HG02981 (cell line): ENCODE data around the gene POLR2F.

Experiments used
- ATAC-seq: cut with Tn5 transposase; IDR thresholded peaks from one replicate; pipeline ENCODE4 v1.9.1; 2021; ENCODE audit warnings: mild to moderate bottlenecking, moderate library complexity; ENCODE audit not compliant: unreplicated experiment

Gene POLR2F

DNA sequence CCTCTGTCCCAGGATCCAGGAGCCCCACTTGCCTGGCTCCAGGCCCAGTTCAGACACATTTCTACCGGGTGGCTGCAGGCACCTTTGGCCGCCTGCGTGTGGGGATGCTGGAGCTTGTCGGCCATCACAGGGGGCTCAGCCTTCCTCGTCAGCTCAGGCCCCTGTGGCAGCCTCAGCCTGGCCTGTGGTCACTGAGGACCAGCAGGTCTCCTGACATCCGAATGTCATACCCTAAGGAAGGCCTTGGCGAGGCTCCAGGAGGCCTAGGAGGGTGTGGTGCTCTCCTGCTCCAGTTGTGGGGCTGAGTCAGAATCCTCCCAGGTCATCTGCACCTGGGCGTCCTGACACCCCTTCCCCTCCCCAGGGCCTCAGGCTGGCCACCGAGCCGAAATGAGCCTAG is 45.7 kb downstream of the POLR2F start:
- ATAC-seq: no peak

DNA sequence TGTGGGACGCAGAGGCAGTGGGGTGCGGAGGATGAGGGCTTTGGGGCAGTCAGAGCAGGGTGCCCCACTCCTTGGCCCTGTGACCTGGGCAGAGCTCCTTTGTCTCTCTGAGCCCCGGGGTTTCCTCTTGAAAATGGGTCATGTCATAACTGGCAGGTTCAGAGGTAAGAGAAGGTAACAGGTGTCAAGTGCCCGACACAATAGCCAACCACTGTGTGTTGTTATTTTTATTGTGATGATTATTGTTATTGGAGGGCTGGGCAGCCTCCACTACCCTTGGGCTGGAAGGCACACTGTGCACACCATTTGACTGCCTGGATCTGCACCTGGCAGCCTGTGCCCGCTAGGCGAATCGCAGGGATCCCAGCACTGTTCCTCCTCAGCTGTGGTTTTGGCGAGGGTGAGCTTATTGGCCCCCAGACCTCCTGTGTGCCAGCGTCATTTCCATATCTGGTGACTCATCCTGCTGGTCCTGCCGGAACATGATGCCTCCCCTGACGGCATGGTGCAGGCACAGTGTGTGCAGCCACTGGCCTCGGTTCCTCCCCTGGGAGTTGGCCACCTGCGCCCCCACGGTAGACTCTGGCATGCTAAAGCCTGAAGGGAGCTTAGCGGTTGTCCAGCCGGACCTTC is 46.3 kb downstream of the POLR2F start:
- ATAC-seq: no peak

DNA sequence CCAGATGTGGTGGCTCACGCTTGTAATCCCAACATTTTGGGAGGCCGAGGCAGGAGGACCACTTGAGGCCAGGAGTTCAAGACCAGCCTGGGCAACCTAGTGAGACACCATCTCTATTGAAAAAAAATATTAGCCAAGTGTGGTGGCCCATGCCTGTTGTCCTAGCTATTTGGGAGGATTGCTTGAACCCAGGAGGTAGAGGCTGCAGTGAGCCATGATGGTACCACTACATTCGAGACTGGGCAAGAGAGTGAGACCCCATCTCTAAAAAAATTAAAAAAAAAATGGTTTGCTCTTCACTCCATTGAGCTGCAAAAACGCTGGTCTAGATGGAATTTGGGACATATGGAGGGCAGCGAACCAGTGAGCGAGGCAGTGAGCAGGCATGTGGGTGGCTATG is 52.4 kb downstream of the POLR2F start:
- no peak for ATAC-seq

DNA sequence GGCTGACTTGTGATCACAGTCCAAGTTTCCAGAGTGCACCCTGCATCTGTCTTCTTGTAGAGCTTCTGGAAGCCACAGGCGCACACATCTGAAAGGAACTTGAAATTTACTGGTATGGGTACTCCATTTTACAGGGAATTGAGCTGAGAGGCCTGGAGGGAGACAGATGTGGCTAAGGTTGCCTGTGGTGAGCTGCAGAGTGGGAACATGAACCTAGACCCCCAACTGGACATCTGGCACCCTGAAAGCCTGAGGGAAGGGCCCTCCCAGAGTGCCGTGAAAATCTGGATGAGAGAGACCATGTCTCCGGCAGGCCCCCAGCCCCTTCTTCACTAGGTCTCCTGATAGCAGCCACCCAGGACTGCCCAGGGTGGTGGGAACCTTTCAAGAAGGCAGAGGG is 53.4 kb downstream of the POLR2F start:
- no peak for ATAC-seq

DNA sequence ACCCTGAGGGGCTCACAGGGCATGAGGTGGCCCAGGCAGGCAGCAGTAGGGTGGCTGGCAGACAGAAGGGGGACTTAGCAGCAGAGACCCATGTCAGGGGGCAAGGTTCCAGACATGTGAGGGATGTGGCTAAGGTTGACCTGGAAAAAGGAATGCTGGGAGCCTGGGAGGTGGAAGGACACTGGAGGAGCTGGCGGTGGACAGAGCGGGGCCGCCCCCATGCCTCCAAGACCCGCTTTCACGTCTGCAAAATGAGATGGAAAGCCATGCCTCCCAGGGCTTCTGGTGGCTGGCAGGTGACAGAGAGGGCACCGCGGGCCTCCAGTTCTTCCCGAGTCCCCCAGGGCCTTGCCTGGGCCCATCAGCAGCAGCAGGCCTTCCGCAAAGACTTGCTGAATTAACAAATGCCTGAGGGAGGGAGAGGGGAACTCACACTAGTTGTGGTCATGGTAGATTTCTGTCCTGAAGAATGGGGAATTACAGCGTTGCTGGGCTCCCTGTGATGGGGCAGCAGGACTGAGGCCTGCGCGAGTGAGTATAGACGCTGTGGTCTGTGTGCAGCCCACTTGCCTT is 53.9 kb downstream of the POLR2F start:
- ATAC-seq: no peak

DNA sequence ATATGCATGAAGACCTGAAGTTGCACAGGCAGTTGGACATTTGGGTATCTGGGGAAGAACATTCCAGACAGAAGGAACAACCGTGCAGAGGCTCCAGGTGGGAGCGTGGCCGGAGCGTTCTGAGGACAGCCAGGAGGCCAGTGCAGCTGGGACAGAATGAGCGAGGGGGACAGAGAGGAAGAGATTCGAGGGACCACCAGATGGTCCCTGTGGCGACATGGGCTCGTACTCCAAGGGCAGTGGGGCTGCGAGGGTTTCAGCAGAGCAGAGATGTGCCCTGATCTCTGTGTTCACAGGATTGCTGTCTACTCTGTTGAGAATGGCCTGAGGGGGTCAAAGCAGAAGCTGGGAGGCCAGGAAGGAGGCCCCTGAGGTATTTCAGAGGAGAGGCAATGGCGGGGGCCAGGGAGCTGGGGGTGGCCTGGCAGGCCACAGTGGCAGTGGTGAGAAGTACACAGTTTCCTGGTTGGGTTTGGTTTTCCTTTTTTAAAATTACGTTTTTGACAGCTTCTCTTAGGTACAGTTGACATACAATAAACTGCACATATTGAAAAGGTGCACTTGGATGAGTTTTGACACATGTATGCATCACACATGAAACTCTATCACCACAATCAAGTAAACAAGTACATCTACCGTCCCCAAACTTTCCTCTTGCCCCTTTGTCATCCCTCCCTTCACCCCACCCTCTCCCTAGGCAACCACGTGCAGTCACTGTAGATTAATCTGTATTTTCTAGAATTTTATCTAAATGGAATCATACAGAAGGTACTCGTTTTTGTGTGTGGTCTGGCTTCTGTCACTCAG is 55.7 kb downstream of the POLR2F start:
- ATAC-seq: no peak

DNA sequence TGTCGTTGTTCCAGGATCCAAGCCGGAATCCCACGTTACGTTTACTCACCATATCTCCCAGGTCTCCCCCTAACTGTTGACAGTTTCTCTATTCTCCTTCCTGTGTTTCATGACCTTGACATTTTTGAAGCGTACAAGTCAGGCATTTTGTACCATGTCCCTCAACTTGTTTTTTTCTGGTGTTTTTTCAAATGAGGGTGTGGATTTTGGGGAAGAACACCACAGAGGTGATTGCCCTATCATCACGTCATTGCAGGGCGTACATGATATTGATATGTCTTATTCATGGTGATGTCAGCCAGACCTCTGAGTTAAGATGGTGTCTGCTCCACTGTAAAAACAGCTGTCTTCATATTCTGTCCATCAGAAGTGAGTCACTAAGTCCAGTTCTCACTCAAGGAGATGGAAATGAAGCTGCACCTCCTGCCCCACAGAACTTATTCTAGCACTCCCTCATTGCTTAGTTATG is 59.1 kb downstream of the POLR2F start:
- no peak for ATAC-seq

DNA sequence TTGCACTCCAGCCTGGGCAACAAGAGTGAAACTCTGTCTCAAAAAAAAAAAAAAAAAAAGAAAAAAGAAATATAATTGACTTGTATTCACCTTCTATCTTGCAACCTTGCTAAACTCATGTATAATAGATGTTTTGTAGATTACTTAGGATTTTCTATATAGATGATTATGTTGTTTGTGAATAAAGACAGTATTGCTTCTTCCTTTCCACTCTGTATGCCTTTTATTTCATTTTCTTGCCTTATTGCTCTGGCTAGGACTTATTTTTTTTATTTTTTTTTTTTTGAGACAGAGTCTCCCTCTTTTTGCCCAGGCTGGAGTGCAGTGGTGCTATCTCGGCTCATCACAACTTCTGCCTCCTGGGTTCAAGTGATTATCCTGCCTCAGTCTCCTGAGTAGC is 60.6 kb downstream of the POLR2F start:
- ATAC-seq: no peak

DNA sequence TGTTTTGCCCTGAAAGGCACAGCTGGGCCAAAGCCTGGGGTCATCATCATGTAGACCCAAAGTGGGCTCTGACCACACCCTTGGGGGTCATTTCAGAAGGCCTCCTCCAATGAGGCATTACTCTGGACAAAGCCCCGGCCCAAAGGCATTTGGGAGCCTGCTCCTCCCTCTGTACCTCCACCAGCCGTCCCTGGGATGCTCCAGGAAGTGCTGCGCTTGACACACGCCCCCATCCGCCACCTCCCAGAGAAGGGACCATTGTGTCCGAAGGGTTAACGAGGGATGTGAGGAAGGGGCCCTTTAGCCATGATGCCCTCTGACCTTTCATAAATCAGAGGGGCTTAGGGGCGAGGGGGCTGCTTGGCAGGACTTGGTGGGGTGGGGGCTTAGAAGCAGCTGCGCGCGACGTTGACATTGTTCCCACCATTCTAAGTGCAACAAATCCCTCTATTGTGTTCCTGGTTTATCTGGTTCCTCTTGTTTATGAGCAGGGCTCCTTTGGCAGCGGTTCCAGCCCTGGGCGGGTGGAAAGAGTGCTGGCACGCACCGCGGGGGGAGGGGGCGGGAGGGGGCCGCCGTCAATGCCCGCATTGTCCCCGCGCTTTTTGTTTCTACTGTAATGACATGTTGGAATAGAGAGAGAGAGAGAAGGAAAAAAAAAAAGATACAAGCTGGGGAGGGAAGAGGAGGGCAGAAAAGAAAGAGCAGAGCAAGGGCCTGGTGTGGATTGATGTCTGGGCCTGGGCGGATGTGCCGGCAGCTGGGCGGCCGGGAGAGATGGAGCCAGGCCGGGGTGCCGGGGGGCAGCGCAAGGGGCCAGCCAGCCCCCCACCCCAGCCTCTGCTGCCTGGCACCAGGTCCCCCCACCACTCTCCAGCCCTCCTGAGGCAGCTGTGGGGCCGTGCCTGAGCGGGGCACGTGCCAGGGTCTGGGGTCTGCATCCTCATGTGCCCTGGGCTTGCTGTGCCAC is 63.0 kb downstream of the POLR2F start:
- ATAC-seq: no peak

DNA sequence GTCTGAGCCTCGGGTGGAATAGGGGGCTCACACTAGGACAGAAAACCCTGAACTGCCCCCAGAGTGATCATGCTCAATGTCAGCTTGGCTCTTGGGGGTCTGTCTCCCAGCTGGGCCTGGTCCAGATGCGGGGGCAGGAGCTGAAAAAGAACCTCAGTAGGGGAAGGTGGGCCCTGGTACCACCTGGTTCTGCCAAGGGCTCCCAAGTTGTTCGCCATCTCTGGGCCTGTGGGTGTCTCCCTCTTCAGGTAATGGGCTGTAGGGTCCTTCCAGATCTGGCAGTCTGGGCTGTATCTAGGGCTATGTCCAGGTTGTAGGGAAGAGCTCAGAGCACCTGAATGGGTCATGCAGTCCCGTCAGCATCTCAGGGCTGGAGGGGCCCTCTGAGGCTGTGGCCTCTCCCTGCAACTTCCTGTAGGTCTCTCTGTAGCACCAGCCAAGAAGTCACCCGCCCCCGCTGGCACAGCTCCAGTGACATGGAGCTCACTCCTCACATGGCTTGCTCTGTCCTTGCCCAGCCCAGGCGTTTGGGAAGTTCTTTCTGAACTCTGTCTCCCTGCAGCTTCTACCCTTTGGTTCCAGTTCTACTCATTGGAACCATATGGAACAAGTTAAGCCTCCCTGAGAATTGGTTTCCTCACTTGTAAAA is 63.9 kb downstream of the POLR2F start:
- ATAC-seq: no peak

DNA sequence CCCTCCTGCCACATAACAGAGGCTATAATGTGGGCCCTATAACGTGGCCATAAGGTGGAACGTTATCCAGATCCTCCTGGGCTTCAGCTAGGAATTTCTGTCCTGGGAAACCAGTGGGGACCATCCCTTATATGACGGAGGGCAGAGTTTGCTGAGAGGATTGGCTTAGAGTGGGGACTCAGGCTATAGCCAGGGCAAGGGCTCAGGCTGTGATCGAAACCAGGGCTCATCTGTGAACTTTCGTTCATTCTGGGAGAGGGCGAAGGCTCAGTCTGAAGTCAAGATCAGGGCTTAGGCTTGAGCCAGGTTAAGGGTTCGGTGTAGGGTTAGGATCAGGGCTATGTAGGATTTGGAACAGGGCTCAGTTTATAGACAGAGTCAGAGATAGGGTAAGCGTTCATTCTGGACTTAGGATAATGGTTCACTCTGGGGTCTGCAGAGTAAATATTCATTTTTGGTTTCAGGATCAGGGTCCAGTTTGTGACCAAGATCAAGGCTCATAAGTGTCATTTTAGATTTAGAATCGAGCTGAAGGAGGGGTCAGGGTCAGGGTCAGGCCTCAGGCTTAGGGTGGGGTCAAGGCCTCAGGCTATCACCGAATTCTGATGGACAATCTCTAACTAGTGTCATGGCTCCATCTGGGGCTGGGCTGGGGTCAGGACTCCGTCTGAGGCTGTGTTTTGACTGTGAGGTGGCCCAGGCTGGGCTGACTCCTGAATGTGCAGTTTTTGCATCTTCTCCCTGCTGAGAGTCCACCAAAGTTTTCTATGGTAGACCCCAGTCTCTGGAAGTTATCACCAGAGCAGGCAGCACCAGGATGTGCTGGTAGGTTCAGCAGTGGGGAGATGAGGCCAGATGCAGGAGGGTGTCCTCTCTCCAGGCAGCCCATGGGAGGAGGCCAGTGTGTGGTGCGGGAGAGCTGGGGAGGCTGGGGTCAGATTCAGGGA is 64.7 kb downstream of the POLR2F start:
- no peak for ATAC-seq
